GM23338 (cell line): ENCODE measurements around the gene HHATL. TPM values are rescaled to one million over a fixed set of nuclear protein-coding genes. Genes with fewer than 3 reads are reported as not detected.

Source experiments
- ATAC-seq: fragments of 200-7000 bp; cut with Tn5 transposase; 3 replicates; pipeline ENCODE4 v1.9.1; 2020
- DNase-seq: peaks from one replicate; pipeline ENCODE4 v3.0.0-alpha.2; 2015; ENCODE audit warnings: low spot score
- H2AFZ ChIP-seq: fragments of 200-600 bp; sonication (generic); 2 replicates; pipeline ENCODE4 v1.8.0; 2016; ENCODE audit warnings: antibody characterized with exemption, mild to moderate bottlenecking, moderate library complexity
- H3F3A ChIP-seq: fragments of 200-600 bp; sonication (generic); replicated peaks from 2 replicates; pipeline ENCODE4 v1.8.0; 2017; ENCODE audit warnings: antibody characterized with exemption, mixed run types, low read depth
- H3K27ac ChIP-seq: fragments of 200-600 bp; sonication (generic); 2 replicates; pipeline ENCODE4 v1.6.1; 2016; ENCODE audit warnings: low read depth
- H3K27me3 ChIP-seq: fragments of 200-600 bp; sonication (generic); 2 replicates; pipeline ENCODE4 v1.8.0; 2016; ENCODE audit warnings: mild to moderate bottlenecking, mixed run types, moderate library complexity; ENCODE audit not compliant: insufficient read depth
- H3K36me3 ChIP-seq: fragments of 200-600 bp; sonication (generic); 2 replicates; pipeline ENCODE4 v1.8.0; 2016; ENCODE audit warnings: mild to moderate bottlenecking; ENCODE audit not compliant: insufficient read depth
- H3K4me1 ChIP-seq: fragments of 200-600 bp; sonication (generic); 2 replicates; pipeline ENCODE4 v1.8.0; 2016; ENCODE audit warnings: mild to moderate bottlenecking, moderate library complexity; ENCODE audit not compliant: insufficient read depth
- H3K4me2 ChIP-seq: fragments of 200-600 bp; sonication (generic); 2 replicates; pipeline ENCODE4 v1.7.1; 2017; ENCODE audit warnings: mixed run types
- H3K4me3 ChIP-seq: fragments of 200-600 bp; sonication (generic); 2 replicates; pipeline ENCODE4 v1.6.1; 2016; ENCODE audit warnings: mixed run types
- H3K79me2 ChIP-seq: fragments of 200-600 bp; sonication (generic); replicated peaks from 2 replicates; pipeline ENCODE4 v1.8.0; 2017; ENCODE audit warnings: mild to moderate bottlenecking; ENCODE audit not compliant: insufficient read depth
- H3K9me2 ChIP-seq: fragments of 200-600 bp; sonication (generic); 2 replicates; pipeline ENCODE4 v1.8.0; 2017; ENCODE audit not compliant: insufficient read depth
- H4K20me1 ChIP-seq: fragments of 200-600 bp; sonication (generic); replicated peaks from 2 replicates; pipeline ENCODE4 v1.8.0; 2017; ENCODE audit warnings: mild to moderate bottlenecking; ENCODE audit not compliant: insufficient read depth
- H3K27ac Mint-ChIP-seq: 2 replicates; pipeline ENCODE4 v1.8.0; 2020; ENCODE audit warnings: inconsistent platforms, mild to moderate bottlenecking, moderate library complexity, mixed read lengths
- H3K27me3 Mint-ChIP-seq: 3 replicates; pipeline ENCODE4 v1.8.0; 2022; ENCODE audit warnings: low read depth, mild to moderate bottlenecking, moderate library complexity, mixed read lengths, inconsistent platforms; ENCODE audit not compliant: insufficient read depth, poor library complexity
- H3K36me3 Mint-ChIP-seq: 3 replicates; pipeline ENCODE4 v1.8.0; 2021; ENCODE audit warnings: low read depth, mild to moderate bottlenecking, inconsistent platforms, moderate library complexity, mixed read lengths
- H3K4me1 Mint-ChIP-seq: 3 replicates; pipeline ENCODE4 v1.8.0; 2020; ENCODE audit warnings: mild to moderate bottlenecking, inconsistent platforms, mixed read lengths
- H3K4me3 Mint-ChIP-seq: 3 replicates; pipeline ENCODE4 v1.8.0; 2021; ENCODE audit warnings: moderate library complexity, mild to moderate bottlenecking, inconsistent platforms, mixed read lengths
- H3K9me3 Mint-ChIP-seq: 3 replicates; pipeline ENCODE4 v1.8.0; 2020; ENCODE audit warnings: moderate library complexity, mild to moderate bottlenecking, inconsistent platforms, mixed read lengths
- CREB1 ChIP-seq: fragments of 250-450 bp; sonication (Bioruptor Pico); IDR thresholded peaks from 2 replicates; pipeline ENCODE4 v1.5.0; 2020; ENCODE audit warnings: low read depth, mild to moderate bottlenecking, moderate library complexity
- EZH2 ChIP-seq: fragments of 200-600 bp; sonication (generic); IDR thresholded peaks from one replicate; pipeline ENCODE4 v1.8.0; 2017; ENCODE audit warnings: antibody characterized with exemption, mild to moderate bottlenecking, low read depth; ENCODE audit not compliant: unreplicated experiment
- JUNB ChIP-seq: IDR thresholded peaks from one replicate; pipeline ENCODE4 v1.6.1; 2016; ENCODE audit warnings: antibody characterized with exemption; ENCODE audit not compliant: unreplicated experiment
- NANOG ChIP-seq: IDR thresholded peaks from 2 replicates; pipeline ENCODE4 v1.6.1; 2016; ENCODE audit warnings: antibody characterized with exemption, borderline replicate concordance
- POLR2AphosphoS5 ChIP-seq: IDR thresholded peaks from 2 replicates; pipeline ENCODE4 v1.6.1; 2016; ENCODE audit warnings: antibody characterized with exemption, low read depth
- REST ChIP-seq: IDR thresholded peaks from one replicate; pipeline ENCODE4 v1.6.1; 2018; ENCODE audit warnings: antibody characterized with exemption; ENCODE audit not compliant: unreplicated experiment
- STAT1 ChIP-seq: IDR thresholded peaks from one replicate; pipeline ENCODE4 v1.6.1; 2016; ENCODE audit warnings: antibody characterized with exemption; ENCODE audit not compliant: unreplicated experiment
- ZNF114 ChIP-seq: fragments of 250-450 bp; sonication (Bioruptor Pico); IDR thresholded peaks from 2 replicates; pipeline ENCODE4 v1.5.0; 2020; ENCODE audit warnings: mild to moderate bottlenecking, moderate library complexity
- ZNF331 ChIP-seq: fragments of 250-450 bp; sonication (Bioruptor Pico); IDR thresholded peaks from 2 replicates; pipeline ENCODE4 v1.5.0; 2020; ENCODE audit warnings: low read depth, mild to moderate bottlenecking, moderate library complexity
- ZNF462 ChIP-seq: fragments of 250-450 bp; sonication (Bioruptor Pico); IDR thresholded peaks from 2 replicates; pipeline ENCODE4 v1.5.0; 2020; ENCODE audit warnings: mild to moderate bottlenecking, moderate library complexity
- polyA plus RNA-seq: library from polyadenylated mRNA; unstranded; fragments of >200 nt; fragmentation: Nextera tagmentation; extraction: Ambion mirVana; gene quantifications from 2 replicates; pipeline ENCODE4 v1.2.1, GENCODE V29; 2016
- total RNA-seq: library from RNA; depleted of rRNA; stranded (reverse); fragments of >200 nt; shearing (Covaris generic); gene quantifications from 2 replicates; pipeline ENCODE4 v1.2.3, GENCODE V29; 2014

HHATL gene
- total and polyA plus RNA-seq, 2 experiments from 2014 or later = not detected

- H3K9me3 Mint-ChIP-seq = no peaks in the 10 kb centered on the region
- Histone ChIP-seq H3K27me3 (no peaks in the 10 kb centered on the region), H3K9me2 (no peaks in the 10 kb centered on the region), H3K27ac (no peak overlapping the region), H3K36me3 (no peaks in the 10 kb centered on the region), H3K4me1 (no peaks in the 10 kb centered on the region), H3F3A (no peaks in the 10 kb centered on the region), H2AFZ (peak overlapping the region; percentile 56), H3K4me2 (no peak overlapping the region), H3K79me2 (no peaks in the 10 kb centered on the region), H4K20me1 (no peaks in the 10 kb centered on the region), H3K4me3 (no peak overlapping the region)
- H3K27ac Mint-ChIP-seq = no peak overlapping the region
- no peaks in the 10 kb centered on the region for H3K36me3 Mint-ChIP-seq
- DNase-seq = no peak
- ATAC-seq = no peak
- H3K4me3 Mint-ChIP-seq = no peak overlapping the region
- peaks cover 23% of the 10 kb centered on the region for H3K4me1 Mint-ChIP-seq
- H3K27me3 Mint-ChIP-seq = peaks cover 6% of the 10 kb centered on the region
- TF ChIP-seq CREB1 (CRISPR knock-in tag) (no peak), REST (no peak), ZNF331 (CRISPR knock-in tag) (no peak), EZH2 (no peak), POLR2AphosphoS5 (no peak), STAT1 (no peak)
Measured at GRCh38 chr3:42749025-42749752, 46.6 kb upstream of the HHATL start.

GRCh38 chr3:42747581-42747980 is 45.0 kb upstream of the HHATL start:
- Histone ChIP-seq H2AFZ (no peak overlapping the region), H3K79me2 (no peaks in the 10 kb centered on the region), H3K27ac (no peak overlapping the region), H3K36me3 (no peaks in the 10 kb centered on the region), H3K4me2 (no peak overlapping the region), H3K4me1 (no peaks in the 10 kb centered on the region), H3K27me3 (no peaks in the 10 kb centered on the region), H4K20me1 (no peaks in the 10 kb centered on the region), H3K9me2 (no peaks in the 10 kb centered on the region), H3K4me3 (no peak overlapping the region), H3F3A (no peaks in the 10 kb centered on the region)
- H3K36me3 Mint-ChIP-seq = no peaks in the 10 kb centered on the region
- no peak overlapping the region for H3K4me3 Mint-ChIP-seq
- H3K27ac Mint-ChIP-seq = no peak overlapping the region
- H3K27me3 Mint-ChIP-seq = peaks cover 6% of the 10 kb centered on the region
- DNase-seq = no peak
- peaks cover 23% of the 10 kb centered on the region for H3K4me1 Mint-ChIP-seq
- H3K9me3 Mint-ChIP-seq = no peaks in the 10 kb centered on the region
- ATAC-seq = no peak
- TF ChIP-seq CREB1 (CRISPR knock-in tag) (no peak), STAT1 (no peak), POLR2AphosphoS5 (no peak), ZNF114 (CRISPR knock-in tag) (no peak), NANOG (no peak), ZNF462 (CRISPR knock-in tag) (no peak), JUNB (no peak), ZNF331 (CRISPR knock-in tag) (no peak)
